Kidney epithelial cell (primary cell): ENCODE measurements around the gene MUC6. TPM values are rescaled to one million over a fixed set of nuclear protein-coding genes. Genes with fewer than 3 reads are reported as not detected.

Experiments
- DNase-seq: peaks from one replicate; pipeline ENCODE4 v3.0.0-alpha.2; 2010; ENCODE audit warnings: low read depth
- H3K27me3 ChIP-seq: 2 replicates; pipeline ENCODE4 v1.6.0; 2011; ENCODE audit warnings: low read length; ENCODE audit not compliant: control insufficient read depth, insufficient read depth
- H3K36me3 ChIP-seq: 2 replicates; pipeline ENCODE4 v1.5.1; 2011; ENCODE audit warnings: low read length; ENCODE audit not compliant: control insufficient read depth, insufficient read depth
- H3K4me3 ChIP-seq: 2 replicates; pipeline ENCODE4 v1.5.1; 2011; ENCODE audit warnings: low read depth, mild to moderate bottlenecking, control low read depth, low read length
- CTCF ChIP-seq: IDR thresholded peaks from 2 replicates; pipeline ENCODE4 v1.5.1; 2011; ENCODE audit warnings: mild to moderate bottlenecking, moderate library complexity, low read length, control low read depth, inconsistent platforms; ENCODE audit not compliant: insufficient read depth, poor library complexity, severe bottlenecking
- total RNA-seq: library from RNA; depleted of rRNA; stranded (reverse); fragments of >200 nt; gene quantifications from 2 replicates; pipeline ENCODE4 v1.2.3, GENCODE V29; 2015

The MUC6 gene
- total RNA-seq, 1 donor from 2014 or later, result not detected

- no peak overlapping the region for H3K4me3 ChIP-seq
Observed at GRCh38 chr11:1060410-1060809, 23.9 kb upstream of the MUC6 start.

GRCh38 chr11:1059759-1060158 is 23.2 kb upstream of the MUC6 start:
- no peak for DNase-seq
- H3K36me3 ChIP-seq, result no peaks in the 10 kb centered on the region
- no peak for TF ChIP-seq CTCF
- no peak overlapping the region for H3K4me3 ChIP-seq
- H3K27me3 ChIP-seq, result peaks cover 15% of the 10 kb centered on the region

More at GRCh38 chr11:1060410-1060809, 23.9 kb upstream of the MUC6 start:
- no peak for DNase-seq
- H3K27me3 ChIP-seq, result peaks cover 12% of the 10 kb centered on the region
- H3K36me3 ChIP-seq, result no peaks in the 10 kb centered on the region
- no peak for TF ChIP-seq CTCF

GRCh38 chr11:1057806-1058205 is 21.3 kb upstream of the MUC6 start:
- Histone ChIP-seq H3K36me3 (no peaks in the 10 kb centered on the region), H3K4me3 (no peak overlapping the region), H3K27me3 (peaks cover 26% of the 10 kb centered on the region)
- no peak for TF ChIP-seq CTCF
- no peak for DNase-seq

GRCh38 chr11:1055990-1056771 is 19.7 kb upstream of the MUC6 start:
- no peak for DNase-seq
- TF ChIP-seq CTCF, result no peak
- H3K36me3 ChIP-seq, result no peaks in the 10 kb centered on the region
- peaks cover 26% of the 10 kb centered on the region for H3K27me3 ChIP-seq
- H3K4me3 ChIP-seq, result no peak overlapping the region

- H3K36me3 ChIP-seq, result no peaks in the 10 kb centered on the region
- peaks cover 31% of the 10 kb centered on the region for H3K27me3 ChIP-seq
- TF ChIP-seq CTCF, result no peak
- H3K4me3 ChIP-seq, result no peak overlapping the region
- DNase-seq, result no peak
Observed at GRCh38 chr11:1055109-1055703, 18.7 kb upstream of the MUC6 start.
